COLO829 (cell line): ENCODE measurements around the gene ZNF516.

Experiments
- DNase-seq: peaks from one replicate; pipeline ENCODE4 v3.0.0; 2012; ENCODE audit warnings: low spot score

Gene ZNF516

GRCh38 chr18:76339246-76339620 is 155.8 kb downstream of the ZNF516 start:
- no peak for DNase-seq

- no peak for DNase-seq
Observed at GRCh38 chr18:76338619-76339245, 156.3 kb downstream of the ZNF516 start.

GRCh38 chr18:76338088-76338487 is 157.0 kb downstream of the ZNF516 start:
- DNase-seq: no peak

- DNase-seq: no peak
Observed at GRCh38 chr18:76335859-76336640, 159.0 kb downstream of the ZNF516 start.

- DNase-seq: no peak
Observed at GRCh38 chr18:76328140-76328539, 166.9 kb downstream of the ZNF516 start.

GRCh38 chr18:76323891-76324290 is 171.2 kb downstream of the ZNF516 start:
- no peak for DNase-seq

- DNase-seq: no peak
Observed at GRCh38 chr18:76322686-76323085, 172.4 kb downstream of the ZNF516 start.

- DNase-seq: no peak
Observed at GRCh38 chr18:76319366-76319765, 175.7 kb downstream of the ZNF516 start.

- no peak for DNase-seq
Observed at GRCh38 chr18:76318607-76319006, 176.4 kb downstream of the ZNF516 start.

- no peak for DNase-seq
Observed at GRCh38 chr18:76317136-76317535, 177.9 kb downstream of the ZNF516 start.

GRCh38 chr18:76315722-76316230 is 179.3 kb downstream of the ZNF516 start:
- no peak for DNase-seq

GRCh38 chr18:76314496-76314895 is 180.5 kb downstream of the ZNF516 start:
- DNase-seq: no peak

- DNase-seq: no peak
Observed at GRCh38 chr18:76314015-76314414, 181.0 kb downstream of the ZNF516 start.
